ENCODE data around the gene GATAD2A.

- no peak for TF ChIP-seq POLR2AphosphoS5 (IDR thresholded peaks at IDR 0.05; ENCODE audit: low read depth, low read length)
- TF ChIP-seq REST (IDR thresholded peaks at IDR 0.05; ENCODE audit: insufficient read depth in 1 of 2, low read depth in 2 of 2, low read length in 2 of 2), result no peak
- no peak for TF ChIP-seq TAF1 (IDR thresholded peaks at IDR 0.05; ENCODE audit: borderline replicate concordance, insufficient read depth, low read length)
- TF ChIP-seq SIN3A (IDR thresholded peaks at IDR 0.05; ENCODE audit: borderline replicate concordance, insufficient read depth, low read length), result no peak
Observed at GRCh38 chr19:19475015-19475765, 69.7 kb downstream of the GATAD2A start.
